Esophagus muscularis mucosa (tissue), 3 donors: Measurements from ENCODE around the gene UFD1.

ENCODE experiments used
- CTCF ChIP-seq, 3 experiments: fragments of 200-600 bp in 2 of 3; fragments of 450-650 bp in 1 of 3; sonication (generic) in 2 of 3; IDR thresholded peaks; one replicate each; pipeline ENCODE4 v1.5.1; 2017 to 2019; ENCODE audit warnings: antibody characterized with exemption in 3 of 3, mild to moderate bottlenecking in 2 of 3, moderate library complexity in 1 of 3
- POLR2A ChIP-seq: fragments of 450-650 bp; IDR thresholded peaks from one replicate; pipeline ENCODE4 v1.6.1; 2017; ENCODE audit warnings: antibody characterized with exemption, moderate library complexity, mild to moderate bottlenecking, low read depth
- POLR2AphosphoS5 ChIP-seq, 2 donors: sonication (generic); formaldehyde crosslinking; IDR thresholded peaks; one replicate each; pipeline ENCODE4 v1.6.1; 2017; ENCODE audit warnings: antibody characterized with exemption in 2 of 2

- no peak for TF ChIP-seq CTCF (IDR thresholded peaks at IDR 0.05)
- no peak for TF ChIP-seq POLR2AphosphoS5 (IDR thresholded peaks at IDR 0.05)
- TF ChIP-seq POLR2A = no peak
Observed at GRCh38 chr22:19505735-19506126, 26.7 kb upstream of the UFD1 start.
